ENCODE measurements around the gene MAP3K7. TPM values are rescaled to one million over a fixed set of nuclear protein-coding genes. Genes with fewer than 3 reads are reported as not detected.

The MAP3K7 gene
- total and polyA plus RNA-seq, 2 donors (not counting 3 experiments of a cell fraction or from before 2014, with no cell fraction given) = 15.3 to 25.6 TPM

- no peak overlapping the region for H3K4me2 ChIP-seq (ENCODE audit: insufficient read depth, low read length)
- H3K4me1 ChIP-seq (ENCODE audit: control insufficient read depth, extremely low read depth, insufficient read depth, low read length) = no peaks in the 10 kb centered on the region
- FAIRE-seq (no peak), DNase-seq (ENCODE audit: low read depth, low spot score) (no peak)
- intact Hi-C loops (cut with micrococcal nuclease) (loop anchor here (10.0 kb wide), 3 partner anchors 285 to 1035 kb away; partner anchors contain the start of genes ANKRD6 and CASP8AP2), dilution Hi-C loops (cut with MboI; ENCODE audit: extremely low pct_ligation_motif_present, low sequenced_read_pairs) (no loop called here)
- H3K9me1 ChIP-seq (replicated peaks; ENCODE audit: control insufficient read depth, extremely low read depth, insufficient read depth, low read length) = no peaks in the 10 kb centered on the region
- no peaks in the 10 kb centered on the region for H4K20me1 ChIP-seq (replicated peaks; ENCODE audit: control insufficient read depth, extremely low read depth, insufficient read depth, low read length)
- H3K9me3 ChIP-seq (replicated peaks; ENCODE audit: control insufficient read depth, insufficient read depth, low read length) = no peaks in the 10 kb centered on the region
- H3K36me3 ChIP-seq (ENCODE audit: control insufficient read depth in 2 of 2, extremely low read depth in 1 of 2, insufficient read depth in 2 of 2, low read length in 2 of 2) = no peaks in the 10 kb centered on the region
- no peak overlapping the region for H3K27ac ChIP-seq (ENCODE audit: insufficient read depth, low read depth, low read length)
- CTCF ChIA-PET = interaction anchor here (1.2 to 1.8 kb wide), 3 partner anchors 9 to 529 kb away, joined by 4 to 6 read pairs (median 5); no protein-coding TSS in a partner anchor
- TF ChIP-seq GATA2 (IDR thresholded peaks at IDR 0.05; ENCODE audit: insufficient read depth, insufficient read length, low read depth, low read length) (no peak), POLR2A (IDR thresholded peaks at IDR 0.05; ENCODE audit: low read depth, low read length) (no peak), EZH2 (IDR thresholded peaks at IDR 0.05; ENCODE audit: borderline replicate concordance, low read depth, low read length, severe bottlenecking) (no peak), JUN (IDR thresholded peaks at IDR 0.05; ENCODE audit: borderline replicate concordance, insufficient read depth, insufficient read length, low read depth) (no peak), POLR2AphosphoS5 (IDR thresholded peaks at IDR 0.05; ENCODE audit: insufficient read depth, low read depth, low read length) (no peak), FOS (IDR thresholded peaks at IDR 0.05; ENCODE audit: borderline replicate concordance, insufficient read depth, low read length) (no peak), CTCF (IDR thresholded peaks at IDR 0.05; ENCODE audit: extremely low read depth in 1 of 2, insufficient read depth in 1 of 2, low read depth in 1 of 2, low read length in 2 of 2) (no peak)
- TF ChIP-seq, protein P1, sequence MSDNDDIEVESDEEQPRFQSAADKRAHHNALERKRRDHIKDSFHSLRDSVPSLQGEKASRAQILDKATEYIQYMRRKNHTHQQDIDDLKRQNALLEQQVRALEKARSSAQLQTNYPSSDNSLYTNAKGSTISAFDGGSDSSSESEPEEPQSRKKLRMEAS (IDR thresholded peaks at IDR 0.05; ENCODE audit: insufficient read depth, insufficient read length) = no peak
- H3K27me3 ChIP-seq (ENCODE audit: control insufficient read depth in 2 of 2, insufficient read depth in 2 of 2, low read length in 2 of 2) = peaks cover 6 to 11% of the 10 kb centered on the region in 2 experiments
- H3K9ac ChIP-seq (replicated peaks; ENCODE audit: extremely low read depth, insufficient read depth, low read length) = no peak overlapping the region
- no peak overlapping the region for H2AFZ ChIP-seq (ENCODE audit: low read depth, low read length)
- no TSS peak for BruUV-seq (replicated peaks)
- H3K79me2 ChIP-seq (ENCODE audit: control insufficient read depth, insufficient read depth, low read length) = no peaks in the 10 kb centered on the region
- POLR2A ChIA-PET = no interaction called here
- no peak overlapping the region for H3K4me3 ChIP-seq (replicated peaks in 1 of 3; ENCODE audit: insufficient read depth in 1 of 3, low read depth in 1 of 3, low read length in 3 of 3)
Observed at GRCh38 chr6:90469906-90470305, 117.0 kb downstream of the MAP3K7 start.

All from endothelial cell of umbilical vein (primary cell).